H1 (cell line): Measurements from ENCODE around the gene TCF4. TPM values are rescaled to one million over a fixed set of nuclear protein-coding genes. Genes with fewer than 3 reads are reported as not detected.
A peak's percentile ranks its signal among the peaks of the same experiment; 100 is the strongest.

Source experiments
- CTCF ChIA-PET: fragments of 300-600 bp; sonication (Branson Sonifier 250); formaldehyde crosslinking; loops from one replicate; lab custom pipeline; 2021; ENCODE audit not compliant: partially characterized antibody; lab: Charles Lee
- POLR2A ChIA-PET: fragments of 300-600 bp; sonication (Branson Sonifier 250); formaldehyde crosslinking; loops from one replicate; lab custom pipeline; 2021; ENCODE audit warnings: inconsistent platforms; ENCODE audit not compliant: partially characterized antibody; lab: Charles Lee
- DNase-seq, 2 experiments: peaks; one replicate each; pipeline versions ENCODE4 v3.0.0 to v3.0.0-alpha.2; 2010 to 2022; ENCODE audit warnings: low spot score in 2 of 2, low read depth in 1 of 2, mixed read lengths in 1 of 2
- FAIRE-seq: peaks from 2 replicates; lab custom pipeline; 2011; peaks lifted over from hg19 to GRCh38; lab: Jason Lieb, UNC
- H2AFZ ChIP-seq: 2 replicates; pipeline ENCODE4 v1.8.1; 2012; ENCODE audit warnings: low read length, inconsistent platforms
- H2AK5ac ChIP-seq: 2 replicates; pipeline ENCODE4 v1.6.1; 2013; ENCODE audit warnings: low read depth, low read length
- H2BK120ac ChIP-seq: replicated peaks from 2 replicates; pipeline ENCODE3; 2013; ENCODE audit warnings: low read depth, low read length, inconsistent platforms
- H2BK12ac ChIP-seq: 2 replicates; pipeline ENCODE4 v1.6.1; 2013; ENCODE audit warnings: low read depth, low read length
- H2BK15ac ChIP-seq: 2 replicates; pipeline ENCODE4 v1.6.1; 2013; ENCODE audit warnings: low read length
- H2BK20ac ChIP-seq: 2 replicates; pipeline ENCODE4 v1.6.1; 2013; ENCODE audit warnings: low read length
- H2BK5ac ChIP-seq: 2 replicates; pipeline ENCODE4 v1.6.1; 2013; ENCODE audit warnings: low read depth, low read length
- H3K14ac ChIP-seq: 2 replicates; pipeline ENCODE4 v1.6.1; 2013; ENCODE audit warnings: inconsistent platforms; ENCODE audit not compliant: insufficient read length
- H3K18ac ChIP-seq: 2 replicates; pipeline ENCODE4 v1.6.1; 2013; ENCODE audit warnings: low read length; ENCODE audit errors: extremely low read depth
- H3K23ac ChIP-seq: 2 replicates; pipeline ENCODE4 v1.6.1; 2013; ENCODE audit warnings: inconsistent platforms; ENCODE audit not compliant: insufficient read length
- H3K23me2 ChIP-seq: 2 replicates; pipeline ENCODE4 v1.6.1; 2013; ENCODE audit warnings: low read depth, low read length
- H3K27ac ChIP-seq: 2 replicates; pipeline ENCODE4 v1.6.1; 2011; ENCODE audit warnings: low read depth, low read length, inconsistent platforms
- H3K27me3 ChIP-seq, 4 experiments: replicated peaks in 1 of 4; 1 replicate in 1 of 4; 2 replicates in 3 of 4; pipeline versions ENCODE4 v1.6.1 to v1.8.1; 2011 to 2013; ENCODE audit warnings: low read length in 3 of 4, mild to moderate bottlenecking in 3 of 4, inconsistent platforms in 2 of 4, mixed read lengths in 2 of 4, moderate library complexity in 1 of 4; ENCODE audit not compliant: control insufficient read depth in 3 of 4, insufficient read depth in 3 of 4; ENCODE audit errors: extremely low read depth in 1 of 4
- H3K36me3 ChIP-seq, 4 experiments: 2 replicates each; pipeline versions ENCODE4 v1.6.1 to v1.8.1; 2011 to 2013; ENCODE audit warnings: mild to moderate bottlenecking in 4 of 4, low read length in 3 of 4, moderate library complexity in 2 of 4, control low read depth in 1 of 4, inconsistent platforms in 1 of 4; ENCODE audit not compliant: insufficient read depth in 4 of 4, control insufficient read depth in 2 of 4
- H3K4ac ChIP-seq: replicated peaks from 2 replicates; pipeline ENCODE3; 2013; ENCODE audit warnings: low read length, low read depth, mixed read lengths, inconsistent platforms; ENCODE audit not compliant: insufficient read length
- H3K4me1 ChIP-seq, 4 experiments: replicated peaks in 1 of 4; 1 replicate in 1 of 4; 2 replicates in 3 of 4; pipeline versions ENCODE4 v1.6.1 to v1.8.1; 2011 to 2013; ENCODE audit warnings: low read length in 3 of 4, inconsistent platforms in 2 of 4, mixed read lengths in 1 of 4; ENCODE audit not compliant: insufficient read depth in 4 of 4, control insufficient read depth in 3 of 4
- H3K4me2 ChIP-seq, 2 experiments: 2 replicates each; pipeline versions ENCODE4 v1.6.1 to v1.8.1; 2011 to 2013; ENCODE audit warnings: low read depth in 2 of 2, low read length in 2 of 2, control low read depth in 1 of 2, inconsistent platforms in 1 of 2, mild to moderate bottlenecking in 1 of 2; ENCODE audit not compliant: insufficient read depth in 1 of 2
- H3K4me3 ChIP-seq, 4 experiments: fragments of 200-600, 300-600 bp in 1 of 4; sonication (generic), shearing (Covaris generic), sonication (Bioruptor Twin) in 1 of 4; 2 replicates each; pipeline versions ENCODE4 v1.5.1 to v1.8.1; 2011 to 2016; ENCODE audit warnings: low read length in 4 of 4, low read depth in 3 of 4, control low read depth in 2 of 4, inconsistent platforms in 2 of 4, mild to moderate bottlenecking in 2 of 4, mixed read lengths in 1 of 4, moderate library complexity in 1 of 4; ENCODE audit not compliant: insufficient read depth in 2 of 4; ENCODE audit errors: extremely low read depth in 1 of 4
- H3K56ac ChIP-seq: replicated peaks from 2 replicates; pipeline ENCODE3; 2013; ENCODE audit warnings: low read depth, mild to moderate bottlenecking, mixed read lengths, low read length, inconsistent platforms; ENCODE audit not compliant: insufficient read length
- H3K79me1 ChIP-seq: 2 replicates; pipeline ENCODE4 v1.6.1; 2013; ENCODE audit warnings: low read depth, low read length, control low read depth
- H3K79me2 ChIP-seq, 2 experiments: 2 replicates each; pipeline versions ENCODE4 v1.6.1 to v1.8.1; 2012 to 2013; ENCODE audit warnings: low read length in 2 of 2, mild to moderate bottlenecking in 2 of 2, inconsistent platforms in 1 of 2; ENCODE audit not compliant: insufficient read depth in 2 of 2, control insufficient read depth in 1 of 2
- H3K9ac ChIP-seq, 4 experiments: replicated peaks in 1 of 4; 1 replicate in 1 of 4; 2 replicates in 3 of 4; pipeline versions ENCODE4 v1.6.1 to v1.8.1; 2011 to 2013; ENCODE audit warnings: low read depth in 3 of 4, low read length in 3 of 4, control low read depth in 2 of 4, mild to moderate bottlenecking in 2 of 4, moderate library complexity in 2 of 4, inconsistent platforms in 1 of 4; ENCODE audit errors: extremely low read depth in 1 of 4
- H3K9me3 ChIP-seq, 2 experiments: 2 replicates each; pipeline versions ENCODE4 v1.6.1 to v1.8.1; 2012 to 2013; ENCODE audit warnings: mild to moderate bottlenecking in 2 of 2, moderate library complexity in 2 of 2, control low read depth in 1 of 2, inconsistent platforms in 1 of 2, low read depth in 1 of 2, low read length in 1 of 2, mixed read lengths in 1 of 2; ENCODE audit not compliant: insufficient read depth in 2 of 2
- H4K20me1 ChIP-seq, 2 experiments: replicated peaks in 1 of 2; 2 replicates each; pipeline versions ENCODE3 to v1.8.1; 2011 to 2013; ENCODE audit warnings: inconsistent platforms in 2 of 2, low read length in 2 of 2, mild to moderate bottlenecking in 1 of 2; ENCODE audit not compliant: insufficient read depth in 2 of 2, control insufficient read depth in 1 of 2
- H4K5ac ChIP-seq: 2 replicates; pipeline ENCODE4 v1.6.1; 2013; ENCODE audit warnings: low read length, low read depth, mixed read lengths, inconsistent platforms; ENCODE audit not compliant: insufficient read length
- H4K8ac ChIP-seq: 2 replicates; pipeline ENCODE4 v1.8.0; 2013; ENCODE audit warnings: mild to moderate bottlenecking, moderate library complexity, low read length, inconsistent platforms; ENCODE audit not compliant: insufficient read depth; ENCODE audit errors: extremely low read depth
- H4K91ac ChIP-seq: replicated peaks from 2 replicates; pipeline ENCODE3; 2013; ENCODE audit warnings: low read length, mixed read lengths, inconsistent platforms; ENCODE audit not compliant: insufficient read length
- BACH1 ChIP-seq: IDR thresholded peaks from 2 replicates; pipeline ENCODE4 v1.6.1; 2012; ENCODE audit warnings: low read length, improper control_type of control experiment
- SIRT6 ChIP-seq: IDR thresholded peaks from one replicate; pipeline ENCODE4 v1.7.1; 2012; ENCODE audit warnings: low read length, inconsistent platforms
- WGBS, 2 experiments: shearing (Covaris generic) in 1 of 2; methylation state at CpG; one replicate each; pipeline versions ENCODE4 v1.1.6 to v1.1.7; 2013 to 2015; ENCODE audit warnings: low lambda C conversion rate in 2 of 2, mixed read lengths in 2 of 2, inconsistent platforms in 1 of 2, low coverage in 1 of 2, missing lambda C conversion rate in 1 of 2; ENCODE audit not compliant: insufficient replicate concordance in 2 of 2, insufficient coverage in 1 of 2, insufficient read length in 1 of 2; ENCODE audit errors: extremely low coverage in 1 of 2, missing lambda C conversion rate in 1 of 2; 5-methylcytosine and 5-hydroxymethylcytosine counted together
- polyA plus RNA-seq, 7 experiments: library from polyadenylated mRNA; depleted of rRNA in 3 of 7; stranded (reverse) in 5 of 7; unstranded in 2 of 7; fragments of >200 nt in 5 of 7; fragments of 200-250 nt in 2 of 7; gene quantifications; 1 replicate in 5 of 7; 2 replicates in 1 of 7; 4 replicates in 1 of 7; pipeline versions ENCODE4 v1.2.1 to v1.2.3, GENCODE V29; 2011 to 2013; ENCODE audit warnings: missing spikeins in 2 of 7, mixed read lengths in 2 of 7
- total RNA-seq: library from RNA; stranded (reverse); fragmentation: NEBNext Ultra II Directional; extraction: Animal tissue kit (Norgen Biotek cat#: 25700); gene quantifications from 2 replicates; pipeline ENCODE4 v1.2.1, GENCODE V29; 2021
- TF ChIP-seq, protein P1 (sequence below): IDR thresholded peaks from 2 replicates; pipeline ENCODE4 v1.6.1; 2011; ENCODE audit warnings: low read length, improper control_type of control experiment
- TF ChIP-seq, protein P2 (sequence below): IDR thresholded peaks from 2 replicates; pipeline ENCODE4 v1.6.1; 2012; ENCODE audit warnings: inconsistent platforms

Gene TCF4
- total and polyA plus RNA-seq, 2 of the 8 experiments (the other 6 are each of a cell fraction or from before 2014, with no cell fraction given): 59.3 to 118 TPM

DNA sequence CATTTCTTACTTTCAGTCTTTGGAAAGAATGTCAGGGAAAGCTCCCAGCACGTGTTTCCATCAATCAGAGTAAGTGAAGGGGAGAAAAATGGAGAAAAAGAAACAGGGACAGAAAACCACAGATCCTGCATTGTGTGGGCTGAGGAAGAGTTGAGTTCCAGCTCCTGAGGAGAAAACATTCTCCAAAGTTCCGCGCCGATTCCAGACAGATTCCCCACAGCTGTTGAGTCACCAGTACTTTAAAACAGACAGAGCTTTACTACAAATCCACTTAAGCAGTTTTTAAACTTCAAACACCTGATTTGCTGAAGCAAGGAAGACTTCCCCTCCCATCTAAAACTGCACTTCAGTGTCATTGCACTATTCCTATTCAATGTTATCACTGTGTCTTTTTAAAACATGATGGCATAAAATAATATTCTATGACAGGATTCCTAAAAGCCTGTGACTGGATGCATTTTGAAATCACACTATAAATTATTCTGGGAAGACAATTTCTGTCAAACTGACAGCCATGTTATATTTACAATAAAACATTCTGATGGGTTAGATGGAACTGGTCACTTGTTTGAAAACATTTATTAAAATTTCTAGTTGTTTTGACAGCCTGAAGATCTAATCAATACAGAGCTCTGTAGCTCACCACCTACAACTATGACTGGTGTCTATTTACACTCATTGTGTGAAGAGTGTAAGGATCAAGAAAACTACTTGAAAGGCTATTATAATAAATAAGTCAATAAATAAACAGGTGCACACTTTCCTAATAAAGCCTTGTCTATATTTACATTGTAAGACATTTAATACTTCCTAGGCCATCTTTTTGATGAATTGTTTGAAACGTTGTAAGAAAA is 40.9 kb downstream of the TCF4 start:
- CTCF ChIA-PET: interaction anchor here (0.8 kb wide), 1 partner anchor 233 kb away, joined by 3 read pairs; no protein-coding TSS in a partner anchor
- Histone ChIP-seq H3K4ac (no peak overlapping the region), H3K23me2 (no peaks in the 10 kb centered on the region), H2BK120ac (no peak overlapping the region), H3K56ac (no peak overlapping the region), H2BK12ac (no peak overlapping the region)
- TF ChIP-seq, protein P1, sequence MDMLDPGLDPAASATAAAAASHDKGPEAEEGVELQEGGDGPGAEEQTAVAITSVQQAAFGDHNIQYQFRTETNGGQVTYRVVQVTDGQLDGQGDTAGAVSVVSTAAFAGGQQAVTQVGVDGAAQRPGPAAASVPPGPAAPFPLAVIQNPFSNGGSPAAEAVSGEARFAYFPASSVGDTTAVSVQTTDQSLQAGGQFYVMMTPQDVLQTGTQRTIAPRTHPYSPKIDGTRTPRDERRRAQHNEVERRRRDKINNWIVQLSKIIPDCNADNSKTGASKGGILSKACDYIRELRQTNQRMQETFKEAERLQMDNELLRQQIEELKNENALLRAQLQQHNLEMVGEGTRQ: no peak
- TF ChIP-seq, protein P2, sequence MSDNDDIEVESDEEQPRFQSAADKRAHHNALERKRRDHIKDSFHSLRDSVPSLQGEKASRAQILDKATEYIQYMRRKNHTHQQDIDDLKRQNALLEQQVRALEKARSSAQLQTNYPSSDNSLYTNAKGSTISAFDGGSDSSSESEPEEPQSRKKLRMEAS: no peak
- no peak for TF ChIP-seq BACH1
- no peak for TF ChIP-seq SIRT6
- TF ChIP-seq, all 59 proteins: peak for 0
- WGBS, 2 experiments: 83% methylated on average over 5 of the region's 5 CpGs; no CpG with 5 or more reads in 1 of the 2 experiments
- peaks cover 7% of the 10 kb centered on the region; the same call in 1 of the 2 replicates for H3K79me1 ChIP-seq
- no peak overlapping the region for H2BK15ac ChIP-seq
- no peak overlapping the region for H2BK20ac ChIP-seq
- no peak overlapping the region for H2AK5ac ChIP-seq
- no peak overlapping the region for H2AFZ ChIP-seq
- no peak overlapping the region; the same call in 1 of the 2 replicates for H3K18ac ChIP-seq
- no peak overlapping the region for H3K9ac ChIP-seq
- no peak overlapping the region for H2BK5ac ChIP-seq
- no peaks in the 10 kb centered on the region for H3K9me3 ChIP-seq
- no peak overlapping the region for H3K4me3 ChIP-seq
- POLR2A ChIA-PET: interaction anchor here (1.0 to 1.7 kb wide), 2 partner anchors 15 to 35 kb away, joined by 3 to 5 read pairs; no protein-coding TSS in a partner anchor
- H3K79me2 ChIP-seq: peaks cover 0 to 95% of the 10 kb centered on the region in 2 experiments; a peak in 3 of 4 replicates
- peaks cover 0 to 4% (median 0%) of the 10 kb centered on the region in 4 experiments; a peak in 1 of 8 replicates for H3K36me3 ChIP-seq
- H4K8ac ChIP-seq: no peak overlapping the region
- no peaks in the 10 kb centered on the region for H3K27me3 ChIP-seq
- H3K23ac ChIP-seq: no peak overlapping the region
- peaks cover 0 to 11% (median 7%) of the 10 kb centered on the region in 4 experiments; a peak in 3 of 7 replicates for H3K4me1 ChIP-seq
- peaks cover 0 to 15% of the 10 kb centered on the region in 2 experiments for H4K20me1 ChIP-seq
- DNase-seq (no peak), FAIRE-seq (peak; percentile 62)
- H3K27ac ChIP-seq: no peak overlapping the region
- no peak overlapping the region for H4K5ac ChIP-seq
- H3K14ac ChIP-seq: no peak overlapping the region
- no peak overlapping the region for H4K91ac ChIP-seq
- no peak overlapping the region for H3K4me2 ChIP-seq
